Calu3 (cell line): ENCODE measurements around the gene MC3R. TPM values are rescaled to one million over a fixed set of nuclear protein-coding genes. Genes with fewer than 3 reads are reported as not detected.

Source experiments
- BruUV-seq: library from RNA; stranded (reverse); fragments of 400-500 nt; replicated peaks from 2 replicates; lab custom pipeline; 2021; lab: Mats Ljungman, UMichigan
- CTCF ChIA-PET: fragments of 300-600 bp; sonication (Branson Sonifier 250); formaldehyde crosslinking; loops from one replicate; lab custom pipeline; 2022; ENCODE audit warnings: antibody characterized with exemption; lab: Charles Lee
- DNase-seq: peaks from one replicate; pipeline ENCODE4 v3.0.0; 2022
- H3K27ac Mint-ChIP-seq: one replicate; pipeline ENCODE4 v1.8.0; 2022; ENCODE audit warnings: mixed read lengths; ENCODE audit not compliant: unreplicated experiment
- H3K27me3 Mint-ChIP-seq: one replicate; pipeline ENCODE4 v1.8.0; 2022; ENCODE audit warnings: mixed read lengths; ENCODE audit not compliant: unreplicated experiment
- H3K36me3 Mint-ChIP-seq: one replicate; pipeline ENCODE4 v1.8.0; 2022; ENCODE audit warnings: mild to moderate bottlenecking, moderate library complexity, mixed read lengths; ENCODE audit not compliant: insufficient read depth, unreplicated experiment
- H3K4me1 Mint-ChIP-seq: one replicate; pipeline ENCODE4 v1.8.0; 2022; ENCODE audit warnings: mild to moderate bottlenecking, low read depth, mixed read lengths; ENCODE audit not compliant: unreplicated experiment
- H3K4me3 Mint-ChIP-seq: one replicate; pipeline ENCODE4 v1.8.0; 2022; ENCODE audit warnings: mild to moderate bottlenecking, low read depth, moderate library complexity, mixed read lengths; ENCODE audit not compliant: unreplicated experiment
- H3K9me3 Mint-ChIP-seq: one replicate; pipeline ENCODE4 v1.8.0; 2022; ENCODE audit warnings: low read depth, mixed read lengths; ENCODE audit not compliant: unreplicated experiment
- intact Hi-C: fragments of 100-400 bp; cut with micrococcal nuclease; formaldehyde crosslinking; loops from one replicate; pipeline ENCODE4 v1.10.0; 2022; ENCODE audit not compliant: unreplicated experiment
- total RNA-seq: library from RNA; stranded (reverse); gene quantifications from 2 replicates; pipeline ENCODE4 v1.2.3, GENCODE V29; 2022
- TF ChIP-seq, protein P1 (sequence below): fragments of 200-600 bp; IDR thresholded peaks from one replicate; pipeline ENCODE4 v1.8.0; 2022; ENCODE audit warnings: antibody characterized with exemption; ENCODE audit not compliant: unreplicated experiment

The MC3R gene
- total RNA-seq, 1 experiment from 2014 or later, result not detected

DNA sequence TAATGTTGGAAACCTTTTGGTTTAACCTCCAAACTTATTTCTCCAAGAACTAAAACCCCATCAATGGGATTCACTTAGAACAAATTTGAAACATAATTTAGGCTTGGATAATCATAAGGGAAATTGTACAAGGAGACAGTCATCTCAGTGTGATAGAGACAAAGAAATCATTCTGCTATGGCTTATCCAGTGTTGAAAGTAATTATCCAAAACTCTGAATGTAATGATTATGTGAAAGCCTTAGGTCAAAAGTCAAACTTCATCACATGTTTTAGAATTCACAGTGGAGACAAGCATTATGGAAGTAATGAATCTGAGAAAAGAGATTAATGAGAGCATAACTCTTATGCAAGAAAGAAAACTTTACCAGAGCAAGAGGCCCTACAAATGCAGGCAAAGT, 20.0 kb downstream of the MC3R start:
- no TSS peak for BruUV-seq
- CTCF ChIA-PET, result interaction anchor here (0.6 kb wide), 1 partner anchor 29 kb away, joined by 3 read pairs; no protein-coding TSS in a partner anchor
- Mint-ChIP-seq H3K27ac (no peak overlapping the region), H3K36me3 (no peaks in the 10 kb centered on the region), H3K27me3 (peaks cover 13% of the 10 kb centered on the region), H3K4me1 (no peaks in the 10 kb centered on the region), H3K9me3 (no peaks in the 10 kb centered on the region), H3K4me3 (no peak overlapping the region)
- no peak for DNase-seq
- TF ChIP-seq, protein P1, sequence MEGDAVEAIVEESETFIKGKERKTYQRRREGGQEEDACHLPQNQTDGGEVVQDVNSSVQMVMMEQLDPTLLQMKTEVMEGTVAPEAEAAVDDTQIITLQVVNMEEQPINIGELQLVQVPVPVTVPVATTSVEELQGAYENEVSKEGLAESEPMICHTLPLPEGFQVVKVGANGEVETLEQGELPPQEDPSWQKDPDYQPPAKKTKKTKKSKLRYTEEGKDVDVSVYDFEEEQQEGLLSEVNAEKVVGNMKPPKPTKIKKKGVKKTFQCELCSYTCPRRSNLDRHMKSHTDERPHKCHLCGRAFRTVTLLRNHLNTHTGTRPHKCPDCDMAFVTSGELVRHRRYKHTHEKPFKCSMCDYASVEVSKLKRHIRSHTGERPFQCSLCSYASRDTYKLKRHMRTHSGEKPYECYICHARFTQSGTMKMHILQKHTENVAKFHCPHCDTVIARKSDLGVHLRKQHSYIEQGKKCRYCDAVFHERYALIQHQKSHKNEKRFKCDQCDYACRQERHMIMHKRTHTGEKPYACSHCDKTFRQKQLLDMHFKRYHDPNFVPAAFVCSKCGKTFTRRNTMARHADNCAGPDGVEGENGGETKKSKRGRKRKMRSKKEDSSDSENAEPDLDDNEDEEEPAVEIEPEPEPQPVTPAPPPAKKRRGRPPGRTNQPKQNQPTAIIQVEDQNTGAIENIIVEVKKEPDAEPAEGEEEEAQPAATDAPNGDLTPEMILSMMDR, result no peak
- intact Hi-C loops, result no loop called here

DNA sequence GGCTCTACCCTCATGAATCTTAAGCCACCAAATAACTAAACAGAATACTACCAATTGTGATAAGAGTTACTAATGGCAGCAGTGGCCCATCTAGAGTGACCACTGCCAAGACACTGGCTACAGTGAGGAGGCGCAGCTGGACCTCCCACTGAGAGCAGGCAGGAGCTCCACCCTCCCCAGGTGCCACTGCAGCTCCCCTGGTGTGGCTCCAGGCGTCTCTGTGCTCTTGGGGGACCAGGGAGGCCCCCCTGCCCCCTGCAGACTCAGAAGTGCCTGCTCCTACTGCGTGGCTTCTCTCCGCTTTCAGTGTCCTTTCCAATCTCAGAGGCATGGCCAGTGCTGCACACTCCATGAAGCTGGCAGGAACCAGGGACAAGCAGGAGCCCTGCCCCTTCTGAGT, 23.4 kb downstream of the MC3R start:
- no peak for DNase-seq
- Mint-ChIP-seq H3K36me3 (no peaks in the 10 kb centered on the region), H3K27ac (no peak overlapping the region), H3K9me3 (no peaks in the 10 kb centered on the region), H3K4me3 (no peak overlapping the region), H3K4me1 (no peaks in the 10 kb centered on the region), H3K27me3 (no peaks in the 10 kb centered on the region)
- CTCF ChIA-PET, result no interaction called here
- BruUV-seq, result no TSS peak
- intact Hi-C loops, result no loop called here
- TF ChIP-seq, protein P1, result no peak

DNA sequence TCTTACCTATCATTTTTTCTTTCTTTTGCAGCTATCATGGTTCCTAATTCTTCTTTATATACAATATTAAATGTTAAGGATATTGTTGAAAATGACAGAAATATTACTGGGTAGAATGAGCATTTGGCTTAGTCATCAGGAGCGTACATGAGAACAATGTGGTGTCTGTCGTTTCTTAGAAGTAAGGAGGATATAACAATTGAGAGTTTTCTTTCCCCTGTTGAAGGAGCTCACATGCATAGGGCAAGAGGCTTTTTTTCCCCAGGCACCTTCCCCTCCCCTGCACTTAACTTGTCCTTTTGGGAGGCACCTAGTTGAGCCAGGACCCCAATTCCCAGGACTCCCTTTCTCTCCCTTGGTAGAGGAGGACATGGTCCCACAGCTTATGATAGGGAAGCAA, 25.0 kb downstream of the MC3R start:
- H3K4me1 Mint-ChIP-seq, result no peaks in the 10 kb centered on the region
- TF ChIP-seq, protein P1, result no peak
- H3K27me3 Mint-ChIP-seq, result no peaks in the 10 kb centered on the region
- no peak for DNase-seq
- CTCF ChIA-PET, result no interaction called here
- intact Hi-C loops, result no loop called here
- no peaks in the 10 kb centered on the region for H3K9me3 Mint-ChIP-seq
- no peak overlapping the region for H3K4me3 Mint-ChIP-seq
- H3K36me3 Mint-ChIP-seq, result no peaks in the 10 kb centered on the region
- H3K27ac Mint-ChIP-seq, result no peak overlapping the region
- BruUV-seq, result no TSS peak

DNA sequence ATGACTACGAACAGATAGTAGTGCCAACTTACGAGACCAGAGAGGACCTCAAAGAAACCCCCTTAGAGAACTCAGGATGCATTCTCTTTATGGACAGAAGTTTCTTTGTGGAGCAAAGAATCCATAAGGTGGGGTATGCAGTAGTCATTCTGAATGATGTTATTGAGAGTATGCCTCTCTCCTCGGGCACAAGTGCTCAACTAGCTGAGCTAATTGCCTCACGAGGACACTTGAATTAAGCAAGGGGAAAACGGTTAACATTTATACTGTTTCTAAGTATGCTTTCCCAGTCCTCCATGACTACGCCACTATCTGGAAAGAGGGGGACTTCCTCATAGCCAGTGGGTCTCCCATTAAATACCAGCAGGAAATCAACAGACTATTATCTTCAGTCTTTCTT, 25.6 kb downstream of the MC3R start:
- H3K4me3 Mint-ChIP-seq, result no peak overlapping the region
- intact Hi-C loops, result no loop called here
- no peak for DNase-seq
- no peaks in the 10 kb centered on the region for H3K27me3 Mint-ChIP-seq
- TF ChIP-seq, protein P1, result no peak
- H3K4me1 Mint-ChIP-seq, result no peaks in the 10 kb centered on the region
- H3K36me3 Mint-ChIP-seq, result no peaks in the 10 kb centered on the region
- CTCF ChIA-PET, result no interaction called here
- BruUV-seq, result no TSS peak
- no peak overlapping the region for H3K27ac Mint-ChIP-seq
- H3K9me3 Mint-ChIP-seq, result no peaks in the 10 kb centered on the region

DNA sequence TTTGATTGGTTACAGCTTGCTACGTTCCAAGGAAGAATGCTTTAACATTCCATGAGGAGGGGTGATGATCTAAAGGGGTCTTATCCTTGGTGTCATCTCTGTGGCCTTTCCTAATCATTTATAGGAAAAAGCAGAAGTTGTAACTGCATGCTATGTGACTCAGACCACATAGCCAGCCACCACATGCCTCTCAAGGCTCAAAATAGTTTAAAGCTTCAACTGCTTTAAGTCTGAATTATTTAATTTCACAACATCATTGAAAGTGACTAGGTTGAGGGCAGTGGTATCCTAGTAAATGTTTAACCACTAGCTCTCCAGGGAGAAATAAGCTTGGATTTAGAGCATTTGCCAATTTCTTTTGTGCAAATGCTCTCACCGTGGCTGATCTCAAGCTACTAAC, 29.7 kb downstream of the MC3R start:
- intact Hi-C loops, result no loop called here
- CTCF ChIA-PET, result no interaction called here
- DNase-seq, result no peak
- BruUV-seq, result no TSS peak
- no peak overlapping the region for H3K4me3 Mint-ChIP-seq
- TF ChIP-seq, protein P1, result no peak
- H3K36me3 Mint-ChIP-seq, result no peaks in the 10 kb centered on the region
- H3K4me1 Mint-ChIP-seq, result no peaks in the 10 kb centered on the region
- H3K9me3 Mint-ChIP-seq, result peaks cover 4% of the 10 kb centered on the region
- no peaks in the 10 kb centered on the region for H3K27me3 Mint-ChIP-seq
- no peak overlapping the region for H3K27ac Mint-ChIP-seq
